Neural crest cell (in vitro differentiated cells): ENCODE results near the gene SNTB2. TPM values are rescaled to one million over a fixed set of nuclear protein-coding genes. Genes with fewer than 3 reads are reported as not detected.

Experiments
- DNase-seq: peaks from one replicate; pipeline ENCODE4 v3.0.0; 2021; ENCODE audit warnings: low read depth, mixed read lengths, low spot score
- H3K27ac Mint-ChIP-seq: one replicate; pipeline ENCODE4 v1.8.0; 2021; ENCODE audit warnings: mild to moderate bottlenecking, mixed read lengths; ENCODE audit not compliant: unreplicated experiment
- H3K27me3 Mint-ChIP-seq: 2 replicates; pipeline ENCODE4 v1.8.0; 2021; ENCODE audit warnings: low read depth, mild to moderate bottlenecking, mixed read lengths
- H3K36me3 Mint-ChIP-seq: 2 replicates; pipeline ENCODE4 v1.8.0; 2021; ENCODE audit warnings: low read depth, mild to moderate bottlenecking, mixed read lengths
- H3K4me1 Mint-ChIP-seq: 2 replicates; pipeline ENCODE4 v1.8.0; 2021; ENCODE audit warnings: mixed read lengths
- H3K4me3 Mint-ChIP-seq: one replicate; pipeline ENCODE4 v1.8.0; 2021; ENCODE audit warnings: mild to moderate bottlenecking, mixed read lengths
- H3K9me3 Mint-ChIP-seq: 2 replicates; pipeline ENCODE4 v1.8.0; 2021; ENCODE audit warnings: mixed read lengths
- CTCF ChIP-seq: fragments of 200-600 bp; sonication (generic); conservative IDR thresholded peaks from 2 replicates; pipeline ENCODE4 v1.5.0; 2021; ENCODE audit warnings: antibody characterized with exemption, mild to moderate bottlenecking
- total RNA-seq: library from RNA; stranded (reverse); gene quantifications from 2 replicates; pipeline ENCODE4 v1.2.1, GENCODE V29; 2021

Gene SNTB2
- total RNA-seq, 1 donor from 2014 or later: 28.9 TPM

- no peaks in the 10 kb centered on the region for H3K9me3 Mint-ChIP-seq
- DNase-seq: no peak
- H3K27me3 Mint-ChIP-seq: no peaks in the 10 kb centered on the region
- TF ChIP-seq CTCF: no peak
- H3K27ac Mint-ChIP-seq: no peak overlapping the region
- no peak overlapping the region for H3K4me3 Mint-ChIP-seq
- H3K4me1 Mint-ChIP-seq: peaks cover 18% of the 10 kb centered on the region
- H3K36me3 Mint-ChIP-seq: peaks cover 5% of the 10 kb centered on the region
Measured at GRCh38 chr16:69166221-69166833, 20.6 kb upstream of the SNTB2 start.

- no peak overlapping the region for H3K4me3 Mint-ChIP-seq
- peaks cover 5% of the 10 kb centered on the region for H3K36me3 Mint-ChIP-seq
- no peaks in the 10 kb centered on the region for H3K27me3 Mint-ChIP-seq
- TF ChIP-seq CTCF: no peak
- no peak overlapping the region for H3K27ac Mint-ChIP-seq
- no peak for DNase-seq
- H3K4me1 Mint-ChIP-seq: peaks cover 18% of the 10 kb centered on the region
- no peaks in the 10 kb centered on the region for H3K9me3 Mint-ChIP-seq
Measured at GRCh38 chr16:69166946-69167930, 19.7 kb upstream of the SNTB2 start.

GRCh38 chr16:69169051-69169450, 17.9 kb upstream of the SNTB2 start:
- DNase-seq: no peak
- Mint-ChIP-seq H3K9me3 (no peaks in the 10 kb centered on the region), H3K4me1 (peaks cover 18% of the 10 kb centered on the region), H3K4me3 (no peak overlapping the region), H3K36me3 (peaks cover 5% of the 10 kb centered on the region), H3K27me3 (no peaks in the 10 kb centered on the region), H3K27ac (no peak overlapping the region)
- TF ChIP-seq CTCF: no peak

- H3K4me3 Mint-ChIP-seq: no peak overlapping the region
Measured at GRCh38 chr16:69169607-69170352, 17.2 kb upstream of the SNTB2 start.

More at GRCh38 chr16:69169607-69170352, 17.2 kb upstream of the SNTB2 start:
- H3K9me3 Mint-ChIP-seq: no peaks in the 10 kb centered on the region
- H3K4me1 Mint-ChIP-seq: peaks cover 18% of the 10 kb centered on the region
- peaks cover 5% of the 10 kb centered on the region for H3K36me3 Mint-ChIP-seq
- no peak for TF ChIP-seq CTCF
- no peak for DNase-seq
- H3K27ac Mint-ChIP-seq: no peak overlapping the region
- H3K27me3 Mint-ChIP-seq: no peaks in the 10 kb centered on the region
